ENCODE data around the gene NOM1.

Gene NOM1

DNA sequence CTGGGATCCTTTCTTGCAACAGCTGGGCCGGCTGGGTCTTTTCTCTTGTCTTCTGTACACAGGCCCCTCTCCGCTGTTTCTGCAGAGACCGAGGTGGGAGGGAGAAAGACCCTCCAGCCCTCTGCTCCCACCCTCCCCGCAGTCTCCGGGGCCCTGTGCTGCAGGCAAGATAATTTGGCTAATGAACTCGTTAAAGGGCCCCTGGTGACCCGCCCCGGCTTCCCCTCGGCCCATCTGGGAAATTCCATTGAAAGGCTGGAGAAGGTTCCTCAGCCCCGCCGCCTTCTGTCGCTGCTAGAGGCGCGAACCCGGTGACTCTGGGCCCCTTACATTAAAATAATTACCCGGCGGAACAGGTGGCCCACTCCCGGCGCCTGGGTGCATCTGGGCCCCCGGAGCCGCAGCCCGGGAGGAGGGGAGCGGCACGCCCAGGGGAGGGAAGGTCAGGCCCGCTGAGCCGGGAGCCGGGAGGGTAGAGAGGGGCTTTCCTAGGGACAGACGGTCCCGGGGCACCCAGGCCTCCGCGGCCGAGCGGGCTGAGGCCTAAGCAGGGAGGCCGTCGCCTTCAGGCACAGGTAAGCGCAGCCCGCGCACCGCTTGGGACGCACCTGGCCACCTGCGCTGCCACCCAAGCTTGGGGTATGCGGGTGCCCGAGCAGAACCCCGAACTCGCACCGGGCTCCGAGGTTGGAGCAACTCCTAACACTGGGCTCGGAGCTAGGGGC, 68.3 kb downstream of the NOM1 start:
- DNase-seq (ENCODE audit: low read depth, low spot score) = no peak

DNA sequence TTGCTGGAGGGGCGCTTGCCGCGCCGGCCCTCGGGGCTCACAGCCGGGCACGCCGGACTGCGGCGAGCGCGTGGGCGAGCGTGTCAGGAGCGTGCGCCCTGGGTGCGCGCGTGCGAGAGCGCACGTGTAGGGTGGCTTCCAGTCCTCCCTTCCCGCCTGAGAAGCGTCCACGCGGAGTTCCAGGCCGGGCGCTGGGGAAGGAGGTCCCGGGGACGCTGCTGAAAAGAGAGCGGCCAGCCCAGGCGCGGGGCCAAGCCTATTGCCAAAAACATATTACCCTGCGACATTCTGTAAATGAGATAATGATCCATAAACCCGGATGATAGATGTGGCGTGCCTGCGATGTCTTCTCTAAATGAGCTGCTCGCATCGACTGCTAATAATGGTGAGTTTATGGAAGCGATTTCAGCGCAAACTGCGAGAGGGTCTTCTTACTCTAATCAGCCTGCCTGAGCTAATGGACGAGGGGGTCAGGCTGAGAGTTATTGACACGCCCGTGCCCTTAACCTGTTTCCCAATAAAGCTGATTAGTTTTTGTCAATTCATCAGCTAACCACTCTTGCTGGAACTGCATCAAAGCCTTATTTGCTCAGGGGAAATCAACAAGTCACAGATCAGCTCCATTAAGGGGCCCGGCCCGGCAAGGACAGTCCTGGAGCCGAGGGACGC, 69.0 kb downstream of the NOM1 start:
- no peak for DNase-seq (ENCODE audit: low read depth, low spot score)

DNA sequence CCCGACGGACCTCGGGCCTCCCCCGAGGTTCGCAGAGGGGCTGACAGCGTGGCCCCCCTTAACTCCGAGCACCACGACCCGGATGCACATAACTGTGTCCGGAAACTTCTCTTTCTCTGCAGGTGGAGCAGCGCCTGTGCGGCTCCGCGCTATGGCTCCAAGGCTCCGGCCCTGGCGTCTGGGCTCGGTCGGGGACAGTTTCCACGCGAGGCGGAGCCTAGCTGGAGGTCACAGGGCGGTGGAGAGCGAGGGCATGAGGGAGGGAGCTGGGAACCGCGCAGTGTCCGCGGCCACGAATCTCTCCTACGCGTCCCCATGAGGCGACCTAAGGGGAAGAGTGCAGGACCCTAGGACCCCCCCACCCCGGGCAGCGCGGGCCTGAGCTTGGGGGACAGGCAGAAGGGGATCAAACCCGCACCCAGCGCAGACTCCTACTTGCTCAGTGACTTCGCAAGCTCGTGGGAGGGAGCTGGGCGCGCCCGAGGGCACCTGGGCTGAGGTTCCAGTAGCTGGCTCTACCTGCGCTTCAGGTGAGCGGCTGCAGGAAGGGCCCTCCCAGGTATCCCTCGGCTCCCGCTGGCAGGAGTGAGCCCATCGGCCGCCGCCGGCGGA, 69.6 kb downstream of the NOM1 start:
- no peak for DNase-seq (ENCODE audit: low read depth, low spot score)

DNA sequence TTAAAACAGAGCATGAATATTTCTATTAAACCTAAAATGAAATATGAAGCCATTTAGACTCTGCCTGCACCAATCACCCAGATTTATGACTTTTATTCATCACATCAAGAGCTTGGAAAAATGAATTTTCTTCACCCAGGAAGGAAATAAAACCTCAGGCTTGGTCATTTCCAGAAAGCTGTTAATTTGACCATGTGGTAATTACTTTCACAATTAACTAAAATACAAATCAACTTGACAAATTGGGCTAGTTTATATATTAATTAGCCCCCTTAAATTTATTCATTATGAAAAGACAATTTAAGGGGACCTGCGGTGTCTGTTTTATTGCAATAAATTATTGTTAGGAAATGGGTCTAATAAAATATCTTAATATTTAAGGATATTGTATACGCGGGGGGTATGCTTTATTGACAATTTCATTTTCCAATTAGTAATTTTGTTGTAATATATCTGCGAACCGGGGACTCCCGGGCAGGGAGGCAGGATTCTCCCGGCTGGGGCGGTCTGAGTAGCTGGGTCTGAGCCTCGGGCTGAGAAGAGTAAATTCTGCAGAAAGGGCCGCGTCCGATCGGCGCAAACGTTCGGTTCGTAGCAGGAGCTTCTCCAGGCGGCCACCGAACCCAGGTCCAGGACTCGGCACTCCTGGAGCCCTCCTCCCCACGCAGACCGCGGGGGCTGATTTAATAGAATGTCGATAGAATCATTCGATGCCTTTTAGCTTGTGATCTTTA, 70.4 kb downstream of the NOM1 start:
- DNase-seq (ENCODE audit: low read depth, low spot score) = no peak

DNA sequence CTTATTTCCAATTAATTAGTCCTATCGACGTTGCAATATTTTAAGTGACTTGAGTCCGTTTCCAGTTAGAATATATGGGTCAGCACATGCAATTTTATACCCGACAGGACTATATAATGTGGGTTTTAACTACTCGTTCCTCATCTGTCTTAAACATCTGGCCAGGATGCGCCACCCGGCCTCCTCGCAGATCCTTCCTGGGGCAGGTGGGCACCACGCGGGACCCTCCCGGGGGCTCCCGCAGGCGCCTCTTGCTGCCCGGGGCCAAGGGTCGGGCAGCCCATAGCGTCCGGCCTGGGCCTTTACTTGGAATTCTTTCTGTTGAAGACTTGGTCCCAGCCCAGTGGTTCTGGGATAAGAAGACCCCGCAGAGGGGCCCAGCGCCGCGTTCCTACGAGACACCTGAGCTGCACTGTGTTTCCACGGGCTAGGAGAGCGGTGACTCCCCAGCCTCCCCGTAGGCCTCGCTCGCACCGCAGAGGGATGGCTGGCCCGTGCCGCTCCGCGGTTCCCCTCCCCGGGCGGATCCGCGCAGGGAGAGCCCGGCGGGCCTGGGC, 71.1 kb downstream of the NOM1 start:
- DNase-seq (ENCODE audit: low read depth, low spot score) = no peak

- no peak for DNase-seq (ENCODE audit: low read depth, low spot score)
Measured at GRCh38 chr7:157021071-157021870, 71.8 kb downstream of the NOM1 start.

GRCh38 chr7:157021871-157022680, 72.6 kb downstream of the NOM1 start:
- no peak for DNase-seq (ENCODE audit: low read depth, low spot score)

Data from astrocyte of the hippocampus (primary cell).